HTERT RPE-1 (cell line): Measurements from ENCODE around the gene ZNF280A.
"Not testable (repeated sequence)": the region's sequence is repeated elsewhere in the genome, so short reads cannot be mapped to it uniquely, and the experiment has no call there.

ENCODE experiments used
- in situ Hi-C: fragments of 300-500 bp; cut with MboI; formaldehyde crosslinking; loops from 4 replicates; pipeline ENCODE4 v1.14.3; 2020; ENCODE audit warnings: low sequenced_read_pairs

Gene ZNF280A

GRCh38 chr22:22513619-22514018 is 6.5 kb downstream of the ZNF280A start:
- in situ Hi-C loops: no loop called here

GRCh38 chr22:22512951-22513350 is 7.1 kb downstream of the ZNF280A start:
- in situ Hi-C loops: no loop called here

- in situ Hi-C loops: not testable (repeated sequence)
Observed at GRCh38 chr22:22510833-22511232, 9.2 kb downstream of the ZNF280A start.

- in situ Hi-C loops: not testable (repeated sequence)
Observed at GRCh38 chr22:22509912-22510311, 10.2 kb downstream of the ZNF280A start.

- in situ Hi-C loops: no loop called here
Observed at GRCh38 chr22:22508274-22509176, 11.5 kb downstream of the ZNF280A start, which contains the start of gene ZNF280B. TSS of gene ZNF280B (minus strand) at chr22:22508742. CDS start at chr22:22489398, 19,344 bp downstream.

GRCh38 chr22:22507743-22508273 is 12.3 kb downstream of the ZNF280A start:
- in situ Hi-C loops: no loop called here

GRCh38 chr22:22506736-22507135 is 13.3 kb downstream of the ZNF280A start:
- in situ Hi-C loops: no loop called here

GRCh38 chr22:22498267-22498666 is 21.8 kb downstream of the ZNF280A start:
- in situ Hi-C loops: no loop called here

- in situ Hi-C loops: not testable (repeated sequence)
Observed at GRCh38 chr22:22491589-22491988, 28.5 kb downstream of the ZNF280A start.

- in situ Hi-C loops: no loop called here
Observed at GRCh38 chr22:22488736-22489135, 31.3 kb downstream of the ZNF280A start.

- in situ Hi-C loops: no loop called here
Observed at GRCh38 chr22:22487869-22488597, 32.0 kb downstream of the ZNF280A start.

- in situ Hi-C loops: no loop called here
Observed at GRCh38 chr22:22487059-22487458, 33.0 kb downstream of the ZNF280A start.

- in situ Hi-C loops: no loop called here
Observed at GRCh38 chr22:22486132-22486899, 33.8 kb downstream of the ZNF280A start.

GRCh38 chr22:22485524-22485923 is 34.5 kb downstream of the ZNF280A start:
- in situ Hi-C loops: no loop called here

- in situ Hi-C loops: no loop called here
Observed at GRCh38 chr22:22484023-22484422, 36.0 kb downstream of the ZNF280A start.

GRCh38 chr22:22480940-22481339 is 39.1 kb downstream of the ZNF280A start:
- in situ Hi-C loops: no loop called here

GRCh38 chr22:22479999-22480532 is 40.0 kb downstream of the ZNF280A start:
- in situ Hi-C loops: no loop called here

GRCh38 chr22:22479116-22479515 is 41.0 kb downstream of the ZNF280A start:
- in situ Hi-C loops: no loop called here

GRCh38 chr22:22478470-22478869 is 41.6 kb downstream of the ZNF280A start:
- in situ Hi-C loops: no loop called here

- in situ Hi-C loops: no loop called here
Observed at GRCh38 chr22:22474733-22475132, 45.3 kb downstream of the ZNF280A start.

GRCh38 chr22:22471104-22471503 is 49.0 kb downstream of the ZNF280A start:
- in situ Hi-C loops: not testable (repeated sequence)
